ENCODE results near the gene SPINDOC. TPM values are rescaled to one million over a fixed set of nuclear protein-coding genes. Genes with fewer than 3 reads are reported as not detected.

SPINDOC gene
- total RNA-seq, 1 donor from 2014 or later = 16.8 TPM

Other genes with a start within 250 kb of the SPINDOC start
- 83.5 and 90.2 TPM in 2 replicates for gene PLAAT3, start 199.0 kb upstream of the SPINDOC start, total RNA-seq
- gene ATL3, start 142.1 kb upstream of the SPINDOC start, total RNA-seq = 28.2 and 30.8 TPM in 2 replicates
- 65.6 and 80.4 TPM in 2 replicates for gene RTN3, start 132.0 kb upstream of the SPINDOC start, total RNA-seq
- 20.7 and 23.2 TPM in 2 replicates for gene ZFTA, start 44.7 kb upstream of the SPINDOC start, total RNA-seq
- gene MARK2, start 25.7 kb downstream of the SPINDOC start, total RNA-seq = 23.2 and 25.4 TPM in 2 replicates
- 0.53 and 0.57 TPM in 2 replicates for gene RCOR2, start 103.7 kb downstream of the SPINDOC start, total RNA-seq
- gene NAA40, start 125.5 kb downstream of the SPINDOC start, total RNA-seq = 8.0 and 13.1 TPM in 2 replicates
- 396 and 474 TPM in 2 replicates for gene COX8A, start 161.2 kb downstream of the SPINDOC start, total RNA-seq
- 41.7 and 47.0 TPM in 2 replicates for gene OTUB1, start 173.0 kb downstream of the SPINDOC start, total RNA-seq
- gene FLRT1, start 222.5 kb downstream of the SPINDOC start, total RNA-seq = not detected in 2 replicates